SK-N-SH (cell line): ENCODE results near the gene FALEC. TPM values are rescaled to one million over a fixed set of nuclear protein-coding genes. Genes with fewer than 3 reads are reported as not detected.

Source experiments
- CTCF ChIA-PET: fragments of 300-600, 350-600 bp; formaldehyde crosslinking; extraction: SDS; loops from one replicate; lab custom pipeline; 2021; lab: Yijun Ruan, JAX
- POLR2A ChIA-PET: fragments of 350-600 bp; sonication (Branson Sonifier 250); formaldehyde crosslinking; extraction: SDS; loops from one replicate; lab custom pipeline; 2020; ENCODE audit warnings: antibody characterized with exemption, inconsistent platforms; lab: Yijun Ruan, JAX
- DNase-seq: peaks from one replicate; pipeline ENCODE4 v3.0.0; 2012
- H2AFZ ChIP-seq: fragments of 200-600 bp; sonication (generic); 2 replicates; pipeline ENCODE4 v1.8.1; 2016; ENCODE audit warnings: antibody characterized with exemption, mild to moderate bottlenecking, low read depth
- H3F3A ChIP-seq: fragments of 200-600 bp; sonication (generic); replicated peaks from 2 replicates; pipeline ENCODE3; 2016; ENCODE audit warnings: antibody characterized with exemption, mild to moderate bottlenecking; ENCODE audit not compliant: insufficient read depth
- H3K27ac ChIP-seq, 2 experiments: fragments of 200-500 bp in 1 of 2; fragments of 200-600 bp in 1 of 2; sonication (Bioruptor generic) in 1 of 2; sonication (generic), shearing (Covaris generic) in 1 of 2; 2 replicates each; pipeline versions ENCODE4 v1.5.1 to v1.6.1; 2014 to 2016; ENCODE audit warnings: low read depth in 2 of 2, inconsistent platforms in 1 of 2, low read length in 1 of 2, mild to moderate bottlenecking in 1 of 2, mixed read lengths in 1 of 2
- H3K27me3 ChIP-seq: fragments of 200-600 bp; sonication (generic), shearing (Covaris generic); 2 replicates; pipeline ENCODE4 v1.6.1; 2016; ENCODE audit warnings: mixed run types; ENCODE audit not compliant: insufficient read depth
- H3K36me3 ChIP-seq, 2 experiments: fragments of 200-500 bp in 1 of 2; fragments of 200-600 bp in 1 of 2; sonication (Bioruptor generic) in 1 of 2; sonication (generic) in 1 of 2; replicated peaks in 1 of 2; 2 replicates each; pipeline versions ENCODE3 to v1.5.1; 2014 to 2016; ENCODE audit warnings: low read length in 1 of 2, mild to moderate bottlenecking in 1 of 2; ENCODE audit not compliant: insufficient read depth in 2 of 2, control insufficient read depth in 1 of 2
- H3K4me1 ChIP-seq, 2 experiments: fragments of 200-500 bp in 1 of 2; fragments of 200-600 bp in 1 of 2; sonication (Bioruptor generic) in 1 of 2; sonication (generic), shearing (Covaris generic) in 1 of 2; 2 replicates each; pipeline versions ENCODE4 v1.5.1 to v1.6.1; 2014 to 2016; ENCODE audit warnings: low read depth in 1 of 2, low read length in 1 of 2, mixed run types in 1 of 2; ENCODE audit not compliant: insufficient read depth in 2 of 2, control insufficient read depth in 1 of 2
- H3K4me2 ChIP-seq: fragments of 200-600 bp; sonication (generic), shearing (Covaris generic); 2 replicates; pipeline ENCODE4 v1.6.1; 2017; ENCODE audit warnings: mixed run types
- H3K4me3 ChIP-seq, 2 experiments: fragments of 200-500 bp in 1 of 2; fragments of 200-600 bp in 1 of 2; sonication (Bioruptor generic) in 1 of 2; sonication (generic), shearing (Covaris generic) in 1 of 2; 2 replicates each; pipeline versions ENCODE4 v1.5.1 to v1.8.1; 2014 to 2016; ENCODE audit warnings: low read depth in 2 of 2, inconsistent platforms in 1 of 2, low read length in 1 of 2, mild to moderate bottlenecking in 1 of 2, mixed read lengths in 1 of 2, moderate library complexity in 1 of 2
- H3K79me2 ChIP-seq: fragments of 200-600 bp; sonication (generic); 2 replicates; pipeline ENCODE4 v1.8.1; 2017; ENCODE audit warnings: mild to moderate bottlenecking; ENCODE audit not compliant: insufficient read depth
- H3K9ac ChIP-seq: fragments of 200-600 bp; sonication (generic); 2 replicates; pipeline ENCODE4 v1.6.1; 2017; ENCODE audit warnings: mixed run types
- H3K9me2 ChIP-seq: fragments of 200-600 bp; sonication (generic); 2 replicates; pipeline ENCODE4 v1.6.1; 2017; ENCODE audit warnings: mixed run types
- H3K9me3 ChIP-seq: fragments of 200-600 bp; sonication (generic); 2 replicates; pipeline ENCODE4 v1.6.1; 2017; ENCODE audit warnings: mixed run types, mild to moderate bottlenecking, moderate library complexity
- H4K20me1 ChIP-seq: fragments of 200-600 bp; sonication (generic); 2 replicates; pipeline ENCODE4 v1.6.1; 2017; ENCODE audit warnings: mild to moderate bottlenecking, mixed run types; ENCODE audit not compliant: insufficient read depth
- CHD2 ChIP-seq: fragments of 150-350 bp; IDR thresholded peaks from 2 replicates; pipeline ENCODE4 v1.6.1; 2018; ENCODE audit warnings: low read length; ENCODE audit not compliant: partially characterized antibody
- CTCF ChIP-seq: fragments of 200-600 bp; sonication (generic); IDR thresholded peaks from 2 replicates; pipeline ENCODE4 v1.6.1; 2017; ENCODE audit warnings: antibody characterized with exemption, mild to moderate bottlenecking, moderate library complexity
- ELF1 ChIP-seq: IDR thresholded peaks from 2 replicates; pipeline ENCODE4 v1.4.0; 2012
- FOXJ3 ChIP-seq: sonication (generic); formaldehyde crosslinking; IDR thresholded peaks from 2 replicates; pipeline ENCODE4 v1.5.1; 2020; ENCODE audit warnings: mild to moderate bottlenecking, missing genetic modification reagents
- GATA2 ChIP-seq: sonication (generic); formaldehyde crosslinking; IDR thresholded peaks from 2 replicates; pipeline ENCODE4 v1.5.0; 2020; ENCODE audit warnings: mild to moderate bottlenecking, missing genetic modification reagents
- JUND ChIP-seq: IDR thresholded peaks from 2 replicates; pipeline ENCODE4 v1.4.0; 2012
- MEF2A ChIP-seq: IDR thresholded peaks from 2 replicates; pipeline ENCODE4 v1.4.0; 2012; ENCODE audit warnings: low read depth, borderline replicate concordance
- NFIC ChIP-seq: IDR thresholded peaks from 2 replicates; pipeline ENCODE4 v1.4.0; 2012; ENCODE audit warnings: borderline replicate concordance
- POLR2AphosphoS5 ChIP-seq: IDR thresholded peaks from 2 replicates; pipeline ENCODE4 v1.6.1; 2012; ENCODE audit warnings: low read depth, low read length
- RAD21 ChIP-seq: IDR thresholded peaks from 2 replicates; pipeline ENCODE4 v1.6.1; 2012; ENCODE audit warnings: mild to moderate bottlenecking, low read length
- RCOR1 ChIP-seq: fragments of 150-350 bp; IDR thresholded peaks from 2 replicates; pipeline ENCODE4 v1.6.1; 2017; ENCODE audit warnings: antibody characterized with exemption, low read length
- REST ChIP-seq: IDR thresholded peaks from 2 replicates; pipeline ENCODE4 v1.6.1; 2012; ENCODE audit warnings: mild to moderate bottlenecking, low read depth, low read length, moderate library complexity
- RXRA ChIP-seq: IDR thresholded peaks from 2 replicates; pipeline ENCODE4 v1.4.0; 2012; ENCODE audit warnings: low read depth, mild to moderate bottlenecking, borderline replicate concordance
- SMC3 ChIP-seq: IDR thresholded peaks from 2 replicates; pipeline ENCODE4 v1.6.1; 2012; ENCODE audit warnings: low read depth, low read length, improper control_type of control experiment
- TEAD4 ChIP-seq: IDR thresholded peaks from 2 replicates; pipeline ENCODE4 v1.4.0; 2012; ENCODE audit warnings: mild to moderate bottlenecking, borderline replicate concordance; ENCODE audit not compliant: insufficient read depth
- USF1 ChIP-seq: IDR thresholded peaks from 2 replicates; pipeline ENCODE4 v1.4.0; 2012; ENCODE audit warnings: low read depth, borderline replicate concordance
- WGBS: methylation state at CpG from one replicate; pipeline ENCODE4 v1.1.6; 2017; ENCODE audit warnings: low lambda C conversion rate; 5-methylcytosine and 5-hydroxymethylcytosine counted together
- polyA plus RNA-seq, 3 experiments: library from polyadenylated mRNA; depleted of rRNA; stranded (reverse); fragments of >200 nt; gene quantifications; 2 replicates each; pipeline ENCODE4 v1.2.3, GENCODE V29; 2012
- TF ChIP-seq, protein P1 (sequence below): IDR thresholded peaks from 2 replicates; pipeline ENCODE4 v1.4.0; 2012; ENCODE audit warnings: low read depth, borderline replicate concordance

Gene FALEC
- polyA plus RNA-seq, 1 of the 3 experiments (the other 2 are of a cell fraction) = 0.72 TPM

- TF ChIP-seq USF1 (no peak), TEAD4 (no peak), GATA2 (no peak), JUND (no peak), RAD21 (no peak), SMC3 (no peak), CTCF (no peak), NFIC (no peak), POLR2AphosphoS5 (no peak)
Measured at GRCh38 chr1:150555198-150555970, 39.8 kb downstream of the FALEC start (continued).

GRCh38 chr1:150555971-150556865, 40.7 kb downstream of the FALEC start:
- 87% methylated on average over 14 of the region's 26 CpGs for WGBS
- Histone ChIP-seq H3F3A (peaks cover 15% of the 10 kb centered on the region), H3K4me3 (no peak overlapping the region), H3K27me3 (no peaks in the 10 kb centered on the region), H2AFZ (no peak overlapping the region), H3K9ac (no peak overlapping the region), H3K4me1 (peaks cover 14 to 19% of the 10 kb centered on the region in 2 experiments; a peak in 3 of 4 replicates), H3K36me3 (no peaks in the 10 kb centered on the region), H4K20me1 (peaks cover 6% of the 10 kb centered on the region; the same call in 1 of the 2 replicates), H3K9me2 (no peaks in the 10 kb centered on the region), H3K27ac (no peak overlapping the region), H3K9me3 (no peaks in the 10 kb centered on the region), H3K4me2 (no peak overlapping the region), H3K79me2 (peaks cover 31% of the 10 kb centered on the region)
- ChIA-PET CTCF (interaction anchor here (0.7 to 5.2 kb wide), 2 partner anchors 24 to 65 kb away, joined by 3 to 58 read pairs; no protein-coding TSS in a partner anchor), POLR2A (no interaction called here)
- DNase-seq = no peak
- TF ChIP-seq GATA2 (no peak), MEF2A (no peak), CHD2 (no peak), RXRA (no peak), FOXJ3 (CRISPR knock-in tag) (no peak), POLR2AphosphoS5 (no peak), SMC3 (no peak), REST (no peak), RCOR1 (no peak), TEAD4 (no peak), CTCF (no peak), ELF1 (no peak)
- TF ChIP-seq, protein P1, sequence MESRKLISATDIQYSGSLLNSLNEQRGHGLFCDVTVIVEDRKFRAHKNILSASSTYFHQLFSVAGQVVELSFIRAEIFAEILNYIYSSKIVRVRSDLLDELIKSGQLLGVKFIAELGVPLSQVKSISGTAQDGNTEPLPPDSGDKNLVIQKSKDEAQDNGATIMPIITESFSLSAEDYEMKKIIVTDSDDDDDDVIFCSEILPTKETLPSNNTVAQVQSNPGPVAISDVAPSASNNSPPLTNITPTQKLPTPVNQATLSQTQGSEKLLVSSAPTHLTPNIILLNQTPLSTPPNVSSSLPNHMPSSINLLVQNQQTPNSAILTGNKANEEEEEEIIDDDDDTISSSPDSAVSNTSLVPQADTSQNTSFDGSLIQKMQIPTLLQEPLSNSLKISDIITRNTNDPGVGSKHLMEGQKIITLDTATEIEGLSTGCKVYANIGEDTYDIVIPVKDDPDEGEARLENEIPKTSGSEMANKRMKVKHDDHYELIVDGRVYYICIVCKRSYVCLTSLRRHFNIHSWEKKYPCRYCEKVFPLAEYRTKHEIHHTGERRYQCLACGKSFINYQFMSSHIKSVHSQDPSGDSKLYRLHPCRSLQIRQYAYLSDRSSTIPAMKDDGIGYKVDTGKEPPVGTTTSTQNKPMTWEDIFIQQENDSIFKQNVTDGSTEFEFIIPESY = no peak
